ENCODE results near the gene FBXO48.

FBXO48 gene

DNA sequence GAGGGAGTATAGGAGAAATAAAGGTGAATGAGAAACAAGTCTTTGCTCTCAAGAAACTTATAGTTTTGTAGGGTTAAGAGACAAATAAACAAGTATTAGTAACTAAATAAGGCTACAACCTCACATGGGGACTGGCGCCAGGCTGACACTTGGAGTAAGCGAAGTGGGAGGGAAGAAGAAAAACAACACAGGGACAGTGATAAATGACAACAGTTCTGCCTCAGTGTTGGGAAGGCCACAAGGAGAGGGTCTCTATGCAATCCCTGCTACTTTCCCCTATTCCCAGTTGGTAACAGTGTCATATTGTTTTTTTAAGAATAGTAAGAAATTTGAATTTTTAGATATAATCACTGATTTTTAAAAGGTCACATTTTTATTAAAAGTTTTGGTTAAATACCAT lies 4.3 kb upstream of the FBXO48 start:
- 100% methylated on average over 1 of the region's 2 CpGs for WGBS, 2 experiments (ENCODE audit: insufficient coverage in 2 of 2)
- Histone ChIP-seq H3K4me3 (ENCODE audit: extremely low read depth, insufficient read depth, low read length, poor library complexity, severe bottlenecking) (no peak overlapping the region), H3K4me1 (ENCODE audit: control insufficient read depth, insufficient read depth, low read length, poor library complexity, severe bottlenecking) (peaks cover 16% of the 10 kb centered on the region), H3K36me3 (ENCODE audit: control insufficient read depth, insufficient read depth, low read length) (no peaks in the 10 kb centered on the region), H3K27ac (ENCODE audit: low read depth, low read length, severe bottlenecking) (no peak overlapping the region), H3K9me3 (ENCODE audit: control insufficient read depth, low read length) (no peaks in the 10 kb centered on the region)

DNA sequence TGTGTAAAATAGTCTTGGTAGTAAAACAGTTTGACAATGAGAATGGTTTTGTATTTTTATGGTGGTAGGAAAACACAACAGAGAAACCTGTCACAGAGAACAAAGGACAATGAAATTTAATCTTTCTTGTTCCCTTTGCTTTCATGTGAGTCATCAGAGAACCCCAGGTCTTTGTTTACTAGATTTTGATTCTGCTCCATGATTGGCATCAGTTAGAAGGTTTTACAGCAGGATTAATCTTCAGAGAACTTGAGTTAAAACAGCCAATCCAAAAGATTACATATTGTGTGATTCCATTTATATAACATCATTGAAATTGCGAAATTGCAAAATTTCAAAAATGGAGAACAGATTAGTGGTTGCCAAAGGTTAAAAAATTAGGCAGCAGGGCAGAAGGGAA lies 2.8 kb upstream of the FBXO48 start:
- peaks cover 23% of the 10 kb centered on the region for H3K4me1 ChIP-seq (ENCODE audit: control insufficient read depth, insufficient read depth, low read length, poor library complexity, severe bottlenecking)
- H3K4me3 ChIP-seq (ENCODE audit: extremely low read depth, insufficient read depth, low read length, poor library complexity, severe bottlenecking): no peak overlapping the region
- H3K9me3 ChIP-seq (ENCODE audit: control insufficient read depth, low read length): no peaks in the 10 kb centered on the region
- WGBS, 2 experiments (ENCODE audit: insufficient coverage in 2 of 2): 67 to 100% methylated on average over 1 of the region's 1 CpG
- H3K27ac ChIP-seq (ENCODE audit: low read depth, low read length, severe bottlenecking): no peak overlapping the region
- peaks cover 4% of the 10 kb centered on the region for H3K36me3 ChIP-seq (ENCODE audit: control insufficient read depth, insufficient read depth, low read length)

DNA sequence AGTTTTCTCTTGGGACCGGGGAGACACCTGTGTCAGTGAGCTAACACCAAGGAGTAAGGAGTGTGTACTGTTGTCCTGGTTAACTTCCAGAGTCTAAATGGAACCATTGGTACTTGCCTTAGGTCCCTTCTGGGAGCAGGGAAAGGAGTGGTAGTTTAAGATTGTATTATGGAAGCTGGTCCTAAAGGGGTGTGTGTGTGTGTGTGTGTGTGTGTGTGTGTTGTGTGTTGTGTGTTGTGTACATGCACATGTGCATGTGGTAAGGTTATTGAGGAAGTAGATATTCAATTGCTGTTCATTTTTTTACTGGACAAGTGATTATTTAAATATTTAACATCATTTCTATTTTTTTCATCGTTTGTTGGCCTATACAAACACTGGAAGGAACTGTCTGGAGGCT lies 1.7 kb upstream of the FBXO48 start:
- peak overlapping the region; percentile 87 for H3K4me3 ChIP-seq (ENCODE audit: extremely low read depth, insufficient read depth, low read length, poor library complexity, severe bottlenecking)
- 85 to 92% methylated on average over 1 of the region's 2 CpGs for WGBS, 2 experiments (ENCODE audit: insufficient coverage in 2 of 2)
- H3K9me3 ChIP-seq (ENCODE audit: control insufficient read depth, low read length): no peaks in the 10 kb centered on the region
- H3K4me1 ChIP-seq (ENCODE audit: control insufficient read depth, insufficient read depth, low read length, poor library complexity, severe bottlenecking): peaks cover 23% of the 10 kb centered on the region
- no peak overlapping the region for H3K27ac ChIP-seq (ENCODE audit: low read depth, low read length, severe bottlenecking)
- H3K36me3 ChIP-seq (ENCODE audit: control insufficient read depth, insufficient read depth, low read length): peaks cover 4% of the 10 kb centered on the region

DNA sequence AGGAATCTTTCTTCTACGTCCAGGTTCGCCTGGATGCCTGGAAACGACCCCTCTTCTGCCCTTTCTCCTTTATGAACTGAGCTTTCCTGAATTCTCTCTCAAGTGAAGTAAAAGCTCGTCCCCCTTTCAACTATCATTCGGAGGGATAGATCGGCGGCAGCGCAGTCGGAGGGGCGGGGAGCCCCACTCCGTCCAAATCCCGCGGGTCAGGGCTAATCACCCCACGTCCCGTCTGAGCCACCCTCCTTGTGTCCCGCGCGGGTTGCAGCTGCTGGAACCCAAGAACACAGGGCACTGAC lies 367 bp downstream of the FBXO48 start:
- 0 to 1% methylated on average over 13 to 15 of the region's 18 CpGs for WGBS, 2 experiments (ENCODE audit: insufficient coverage in 2 of 2)
- H3K27ac ChIP-seq (ENCODE audit: low read depth, low read length, severe bottlenecking): peak overlapping the region; percentile 93
- H3K9me3 ChIP-seq (ENCODE audit: control insufficient read depth, low read length): no peaks in the 10 kb centered on the region
- H3K36me3 ChIP-seq (ENCODE audit: control insufficient read depth, insufficient read depth, low read length): peaks cover 4% of the 10 kb centered on the region
- H3K4me1 ChIP-seq (ENCODE audit: control insufficient read depth, insufficient read depth, low read length, poor library complexity, severe bottlenecking): peaks cover 23% of the 10 kb centered on the region
- H3K4me3 ChIP-seq (ENCODE audit: extremely low read depth, insufficient read depth, low read length, poor library complexity, severe bottlenecking): peak overlapping the region; percentile 87

DNA sequence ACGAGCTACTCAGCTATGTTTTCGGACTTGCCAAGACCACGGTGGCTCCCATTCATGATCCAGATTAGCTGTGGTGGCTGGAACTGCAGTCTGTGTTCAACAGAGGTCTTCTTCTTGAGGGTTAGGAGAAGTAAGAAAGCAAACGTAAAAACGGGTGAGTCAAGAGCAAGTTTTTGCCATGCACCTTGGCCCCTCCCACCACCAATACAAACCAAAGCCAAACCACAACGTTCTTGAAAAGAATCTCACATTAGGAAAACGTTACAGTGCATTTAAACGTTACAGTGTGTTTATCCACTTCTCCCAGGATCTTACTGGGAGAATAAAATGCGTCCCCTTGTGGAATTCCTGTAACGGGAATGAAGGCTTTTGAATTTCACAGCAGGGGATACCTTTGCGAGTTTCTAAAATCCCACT lies 725 bp downstream of the FBXO48 start:
- Histone ChIP-seq H3K36me3 (ENCODE audit: control insufficient read depth, insufficient read depth, low read length) (peaks cover 4% of the 10 kb centered on the region), H3K4me1 (ENCODE audit: control insufficient read depth, insufficient read depth, low read length, poor library complexity, severe bottlenecking) (peaks cover 21% of the 10 kb centered on the region), H3K9me3 (ENCODE audit: control insufficient read depth, low read length) (no peaks in the 10 kb centered on the region), H3K4me3 (ENCODE audit: extremely low read depth, insufficient read depth, low read length, poor library complexity, severe bottlenecking) (peak overlapping the region; percentile 87), H3K27ac (ENCODE audit: low read depth, low read length, severe bottlenecking) (peak overlapping the region; percentile 93)
- 3 to 24% methylated on average over 5 to 9 of the region's 11 CpGs for WGBS, 2 experiments (ENCODE audit: insufficient coverage in 2 of 2)

DNA sequence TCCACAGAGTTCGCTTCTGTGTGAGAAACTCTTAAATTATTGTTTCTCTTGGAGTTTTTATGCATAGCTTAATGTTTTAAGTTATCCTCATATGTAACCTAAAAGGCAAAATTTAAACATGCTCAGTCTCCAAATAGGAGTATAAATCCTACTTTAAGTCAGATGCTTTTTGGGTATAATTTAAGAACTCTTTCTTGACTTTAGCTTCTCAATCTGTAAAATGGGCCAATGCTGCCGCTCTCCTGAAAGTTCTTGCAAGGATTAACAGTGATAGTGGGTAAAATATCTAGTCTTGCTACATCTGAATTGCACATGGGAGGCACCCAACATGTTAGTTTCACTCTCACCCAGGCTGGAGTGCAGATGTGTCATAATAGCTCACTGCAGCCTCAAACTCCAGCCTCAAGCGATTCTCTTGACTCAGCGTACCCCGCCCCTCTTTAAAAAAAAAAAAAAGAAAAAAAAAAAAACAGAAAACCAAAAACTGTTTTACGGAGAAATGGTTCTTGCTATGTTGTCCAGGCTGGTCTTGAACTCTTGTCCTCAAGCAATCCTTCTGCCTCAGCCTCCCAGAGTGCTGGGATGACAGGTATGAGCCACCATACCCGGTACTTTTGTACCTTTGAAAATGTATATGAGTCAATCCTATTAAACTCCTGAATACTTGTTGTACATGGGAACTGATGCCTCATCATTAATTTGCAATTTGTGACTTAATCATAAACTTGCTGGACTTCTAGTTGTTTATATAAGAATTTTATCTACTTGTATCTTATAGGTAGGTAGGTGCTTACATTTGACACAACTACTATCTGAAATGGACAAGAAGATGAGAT lies 1.8 kb downstream of the FBXO48 start:
- no peak overlapping the region for H3K4me3 ChIP-seq (ENCODE audit: extremely low read depth, insufficient read depth, low read length, poor library complexity, severe bottlenecking)
- peaks cover 18% of the 10 kb centered on the region for H3K4me1 ChIP-seq (ENCODE audit: control insufficient read depth, insufficient read depth, low read length, poor library complexity, severe bottlenecking)
- H3K27ac ChIP-seq (ENCODE audit: low read depth, low read length, severe bottlenecking): no peak overlapping the region
- 100% methylated on average over 1 of the region's 7 CpGs; no CpG with 5 or more reads in 1 of the 2 experiments for WGBS, 2 experiments (ENCODE audit: insufficient coverage in 2 of 2)
- peaks cover 4% of the 10 kb centered on the region for H3K36me3 ChIP-seq (ENCODE audit: control insufficient read depth, insufficient read depth, low read length)
- H3K9me3 ChIP-seq (ENCODE audit: control insufficient read depth, low read length): no peaks in the 10 kb centered on the region

DNA sequence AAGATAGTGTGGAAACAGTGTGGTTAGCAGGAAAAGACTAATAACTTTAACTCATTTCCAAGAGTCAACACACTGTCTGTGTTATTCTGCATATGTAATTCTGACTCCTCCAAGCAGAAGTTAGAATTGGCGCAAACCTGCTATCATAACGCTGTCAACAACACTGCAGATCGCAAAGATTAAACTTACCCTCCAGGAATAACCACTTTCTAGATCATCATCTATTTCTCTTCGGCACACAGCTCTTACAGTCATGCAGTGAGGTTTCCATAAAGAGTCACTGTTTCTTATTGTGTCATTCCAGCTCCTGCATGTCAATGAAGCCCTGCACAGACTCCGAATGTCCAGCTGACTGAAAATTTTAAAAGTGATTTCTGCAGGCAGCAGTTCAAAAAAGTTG lies 2.4 kb downstream of the FBXO48 start:
- Histone ChIP-seq H3K9me3 (ENCODE audit: control insufficient read depth, low read length) (no peaks in the 10 kb centered on the region), H3K27ac (ENCODE audit: low read depth, low read length, severe bottlenecking) (no peak overlapping the region), H3K4me1 (ENCODE audit: control insufficient read depth, insufficient read depth, low read length, poor library complexity, severe bottlenecking) (peaks cover 14% of the 10 kb centered on the region), H3K36me3 (ENCODE audit: control insufficient read depth, insufficient read depth, low read length) (peaks cover 4% of the 10 kb centered on the region), H3K4me3 (ENCODE audit: extremely low read depth, insufficient read depth, low read length, poor library complexity, severe bottlenecking) (no peak overlapping the region)
- whole genome bisulfite sequencing, 2 experiments (ENCODE audit: insufficient coverage in 2 of 2): 95 to 98% methylated on average over 5 of the region's 5 CpGs

DNA sequence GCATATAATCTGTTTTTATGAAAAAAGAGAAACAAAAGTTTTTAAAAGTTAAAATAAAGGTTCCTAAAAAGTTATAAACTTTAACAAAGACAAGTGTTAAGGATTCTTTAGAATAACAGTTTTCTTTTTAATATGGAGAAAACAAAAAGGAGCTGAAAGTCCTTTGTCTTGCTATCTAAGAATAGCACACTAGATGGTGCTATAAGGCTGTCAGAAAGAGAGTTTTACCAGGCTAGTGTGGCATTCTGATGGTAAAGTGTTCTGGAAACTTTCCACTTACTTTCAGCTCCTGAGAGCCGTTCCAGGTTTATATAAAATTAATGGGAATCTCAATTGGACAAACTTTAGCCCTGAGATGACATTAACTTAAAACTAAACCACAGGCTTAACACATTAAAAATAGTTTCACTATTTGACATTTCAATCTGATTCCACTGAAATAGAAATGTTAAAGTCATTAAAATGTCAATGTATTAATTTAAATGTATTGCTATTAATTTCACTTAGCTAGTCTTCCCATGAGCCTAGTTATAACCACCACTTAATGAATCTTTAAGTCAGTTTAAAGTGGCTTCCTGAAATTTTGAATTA lies 3.7 kb downstream of the FBXO48 start:
- no CpG with 5 or more reads among the region's 1 CpG for WGBS, 2 experiments (ENCODE audit: insufficient coverage in 2 of 2)

DNA sequence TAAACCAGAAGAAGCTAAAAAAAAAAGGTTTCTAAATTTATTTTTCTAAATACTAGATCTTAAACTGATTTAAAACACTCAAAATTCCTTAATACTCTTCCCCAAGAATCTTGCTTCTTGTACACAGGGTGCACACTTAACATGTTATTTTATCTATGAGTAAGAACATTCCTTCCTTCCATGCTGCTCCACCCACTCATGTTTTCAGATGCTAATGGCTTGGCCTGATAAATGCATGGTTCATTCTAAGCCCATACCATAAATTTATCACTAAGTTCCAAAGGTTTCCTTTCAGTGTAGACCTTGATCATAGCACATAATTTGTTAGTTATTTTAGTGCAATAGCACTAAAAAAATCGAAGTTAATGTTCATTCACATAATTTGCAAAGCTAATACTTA lies 8.1 kb downstream of the FBXO48 start:
- no peak overlapping the region for H3K4me3 ChIP-seq (ENCODE audit: extremely low read depth, insufficient read depth, low read length, poor library complexity, severe bottlenecking)
- H3K36me3 ChIP-seq (ENCODE audit: control insufficient read depth, insufficient read depth, low read length): no peaks in the 10 kb centered on the region
- no CpG with 5 or more reads among the region's 1 CpG for WGBS, 2 experiments (ENCODE audit: insufficient coverage in 2 of 2)
- no peak overlapping the region for H3K27ac ChIP-seq (ENCODE audit: low read depth, low read length, severe bottlenecking)
- H3K4me1 ChIP-seq (ENCODE audit: control insufficient read depth, insufficient read depth, low read length, poor library complexity, severe bottlenecking): no peaks in the 10 kb centered on the region
- H3K9me3 ChIP-seq (ENCODE audit: control insufficient read depth, low read length): no peaks in the 10 kb centered on the region

More for the DNA sequence above, 3.7 kb downstream of the FBXO48 start:
- peaks cover 4% of the 10 kb centered on the region for H3K36me3 ChIP-seq (ENCODE audit: control insufficient read depth, insufficient read depth, low read length)
- no peak overlapping the region for H3K27ac ChIP-seq (ENCODE audit: low read depth, low read length, severe bottlenecking)
- no peaks in the 10 kb centered on the region for H3K9me3 ChIP-seq (ENCODE audit: control insufficient read depth, low read length)
- no peak overlapping the region for H3K4me3 ChIP-seq (ENCODE audit: extremely low read depth, insufficient read depth, low read length, poor library complexity, severe bottlenecking)
- H3K4me1 ChIP-seq (ENCODE audit: control insufficient read depth, insufficient read depth, low read length, poor library complexity, severe bottlenecking): peaks cover 9% of the 10 kb centered on the region

DNA sequence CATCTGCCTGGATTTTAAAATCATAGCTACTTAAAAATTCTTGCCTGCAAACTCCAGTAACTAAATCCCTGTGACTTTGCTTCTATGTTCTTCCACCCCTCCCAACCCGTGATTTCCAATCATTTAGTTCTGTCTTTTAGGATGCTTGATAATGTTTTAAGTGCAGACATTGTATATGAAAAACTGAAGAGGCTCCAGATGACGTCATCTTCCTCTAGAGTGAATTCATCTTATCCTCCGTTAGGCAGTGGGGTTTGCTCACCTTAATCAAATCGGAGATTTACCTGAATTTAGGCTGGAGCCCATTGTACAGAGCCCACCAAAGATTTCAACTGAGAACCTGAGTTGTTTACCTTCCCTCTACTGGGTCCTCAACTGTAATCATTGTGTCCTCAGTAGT lies 10.9 kb downstream of the FBXO48 start:
- H3K9me3 ChIP-seq (ENCODE audit: control insufficient read depth, low read length): no peaks in the 10 kb centered on the region
- 92 to 100% methylated on average over 2 to 3 of the region's 4 CpGs for WGBS, 2 experiments (ENCODE audit: insufficient coverage in 2 of 2)
- no peaks in the 10 kb centered on the region for H3K36me3 ChIP-seq (ENCODE audit: control insufficient read depth, insufficient read depth, low read length)
- no peaks in the 10 kb centered on the region for H3K4me1 ChIP-seq (ENCODE audit: control insufficient read depth, insufficient read depth, low read length, poor library complexity, severe bottlenecking)
- no peak overlapping the region for H3K4me3 ChIP-seq (ENCODE audit: extremely low read depth, insufficient read depth, low read length, poor library complexity, severe bottlenecking)
- H3K27ac ChIP-seq (ENCODE audit: low read depth, low read length, severe bottlenecking): no peak overlapping the region

DNA sequence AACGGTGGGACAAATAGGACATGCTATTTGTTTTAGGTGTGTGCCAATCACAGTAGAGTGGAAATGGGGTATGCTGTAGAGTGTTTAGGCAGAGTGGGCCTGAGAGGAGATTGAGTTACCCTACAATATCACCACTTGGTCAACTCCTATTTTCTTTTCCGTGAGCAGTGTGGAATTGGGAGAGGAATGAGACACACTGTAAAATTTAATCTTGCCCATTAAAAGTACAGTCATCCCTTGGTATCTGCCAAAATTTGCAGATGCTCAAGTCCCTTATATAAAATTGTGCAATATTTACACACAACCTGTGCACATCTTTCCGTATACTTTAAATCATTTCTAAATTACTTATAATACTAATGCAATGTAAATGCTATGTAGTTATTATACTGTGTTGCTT lies 12.4 kb downstream of the FBXO48 start:
- no peaks in the 10 kb centered on the region for H3K9me3 ChIP-seq (ENCODE audit: control insufficient read depth, low read length)
- H3K27ac ChIP-seq (ENCODE audit: low read depth, low read length, severe bottlenecking): no peak overlapping the region
- no peaks in the 10 kb centered on the region for H3K4me1 ChIP-seq (ENCODE audit: control insufficient read depth, insufficient read depth, low read length, poor library complexity, severe bottlenecking)
- no peak overlapping the region for H3K4me3 ChIP-seq (ENCODE audit: extremely low read depth, insufficient read depth, low read length, poor library complexity, severe bottlenecking)
- WGBS, 2 experiments (ENCODE audit: insufficient coverage in 2 of 2): no CpG with 5 or more reads among the region's 3 CpGs
- no peaks in the 10 kb centered on the region for H3K36me3 ChIP-seq (ENCODE audit: control insufficient read depth, insufficient read depth, low read length)

Data from mesodermal cell (in vitro differentiated cells).